Measurements from ENCODE around the gene MFRP. TPM values are rescaled to one million over a fixed set of nuclear protein-coding genes. Genes with fewer than 3 reads are reported as not detected.

The MFRP gene
- total and polyA plus RNA-seq, 7 experiments from 2014 or later: not detected

DNA sequence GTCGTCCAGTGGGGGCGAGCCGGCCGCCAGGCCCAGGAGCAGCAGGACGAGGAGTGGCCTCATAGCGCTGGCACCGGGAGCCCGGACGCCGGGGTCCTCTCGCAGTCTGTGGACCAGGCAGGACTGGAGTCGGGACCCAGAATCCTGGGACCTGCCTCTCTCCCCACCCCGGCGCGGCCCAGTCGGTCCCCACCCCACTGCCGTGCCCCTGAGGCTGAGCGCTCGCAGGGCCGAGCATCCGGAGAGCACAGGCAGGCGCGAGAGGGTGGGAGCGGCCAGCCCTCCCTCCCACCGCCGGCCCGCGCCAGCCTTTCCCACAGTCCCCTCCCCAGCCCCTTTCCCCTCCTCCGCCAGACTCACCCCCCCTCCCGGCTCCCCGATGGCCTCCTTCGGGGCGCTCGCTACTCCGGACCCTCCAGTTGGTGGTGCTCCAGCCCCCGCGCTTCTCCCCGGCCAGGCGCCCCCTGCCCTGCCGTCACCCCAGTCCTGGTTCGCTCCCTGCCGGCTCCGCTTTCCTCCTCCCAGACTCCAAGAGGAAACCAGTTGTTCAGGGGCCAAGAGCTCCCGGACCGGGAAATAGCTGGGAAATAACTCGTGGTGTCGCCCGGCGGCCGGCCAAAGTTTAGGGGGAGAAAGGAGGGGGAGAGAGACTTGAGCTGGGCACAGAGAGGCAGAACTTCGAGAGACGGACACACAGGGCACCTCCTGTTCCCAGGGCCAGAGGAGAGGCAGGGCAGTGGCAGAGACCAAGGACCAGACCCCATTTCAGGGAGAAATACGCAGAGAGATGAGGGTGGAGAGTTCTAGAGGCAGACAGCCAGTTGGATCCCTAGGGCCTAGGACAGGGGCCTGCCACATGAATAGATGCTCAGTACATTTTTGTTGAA is 5.9 kb downstream of the MFRP start, which contains the start of gene C1QTNF5:
C1QTNF5 (minus strand) TSS at position 549 of the 887 bp plus-strand sequence; CDS start at position 63, 486 bp downstream.
- ATAC-seq: no peak
- H3K4me1 Mint-ChIP-seq: peaks cover 10 to 40% (median 30%) of the 10 kb centered on the region in 7 donors
- ChIA-PET CTCF (no interaction called here), POLR2A (interaction anchor here (1.7 kb wide), 1 partner anchor 33 kb away, joined by 3 read pairs; no protein-coding TSS in a partner anchor)
- no peaks in the 10 kb centered on the region for H3K9me3 Mint-ChIP-seq
- no peak for DNase-seq
- peaks cover 4 to 16% of the 10 kb centered on the region in 2 donors for H3K27me3 ChIP-seq (ENCODE audit: control insufficient read depth in 2 of 2, insufficient read depth in 2 of 2, low read length in 2 of 2)
- H3K27me3 Mint-ChIP-seq: peaks cover 31 to 48% (median 34%) of the 10 kb centered on the region in 5 donors
- H3K4me1 ChIP-seq (ENCODE audit: control insufficient read depth in 2 of 2, insufficient read depth in 2 of 2, low read length in 2 of 2): peaks cover 0 to 10% of the 10 kb centered on the region in 2 donors
- peaks cover 0 to 10% (median 0%) of the 10 kb centered on the region in 5 donors for H3K36me3 Mint-ChIP-seq
- H3K9me3 ChIP-seq (ENCODE audit: control insufficient read depth in 2 of 3, low read length in 3 of 3): no peaks in the 10 kb centered on the region
- peaks cover 0 to 11% (median 0%) of the 10 kb centered on the region in 3 experiments for H3K36me3 ChIP-seq (ENCODE audit: control insufficient read depth in 2 of 3, insufficient read depth in 3 of 3, low read length in 3 of 3)
- no peak within 1 kb of the TSS for H3K4me3 ChIP-seq (ENCODE audit: low read length)
- intact Hi-C loops (cut with micrococcal nuclease): no loop called here
- peak within 1 kb of the TSS in 8 of 10 donors; percentile 1 to 75 (median 42) for H3K4me3 Mint-ChIP-seq
- H3K27ac ChIP-seq (ENCODE audit: low read depth, low read length): no peak within 1 kb of the TSS
- peak within 1 kb of the TSS in 1 of 9 donors; percentile 38 for H3K27ac Mint-ChIP-seq

DNA sequence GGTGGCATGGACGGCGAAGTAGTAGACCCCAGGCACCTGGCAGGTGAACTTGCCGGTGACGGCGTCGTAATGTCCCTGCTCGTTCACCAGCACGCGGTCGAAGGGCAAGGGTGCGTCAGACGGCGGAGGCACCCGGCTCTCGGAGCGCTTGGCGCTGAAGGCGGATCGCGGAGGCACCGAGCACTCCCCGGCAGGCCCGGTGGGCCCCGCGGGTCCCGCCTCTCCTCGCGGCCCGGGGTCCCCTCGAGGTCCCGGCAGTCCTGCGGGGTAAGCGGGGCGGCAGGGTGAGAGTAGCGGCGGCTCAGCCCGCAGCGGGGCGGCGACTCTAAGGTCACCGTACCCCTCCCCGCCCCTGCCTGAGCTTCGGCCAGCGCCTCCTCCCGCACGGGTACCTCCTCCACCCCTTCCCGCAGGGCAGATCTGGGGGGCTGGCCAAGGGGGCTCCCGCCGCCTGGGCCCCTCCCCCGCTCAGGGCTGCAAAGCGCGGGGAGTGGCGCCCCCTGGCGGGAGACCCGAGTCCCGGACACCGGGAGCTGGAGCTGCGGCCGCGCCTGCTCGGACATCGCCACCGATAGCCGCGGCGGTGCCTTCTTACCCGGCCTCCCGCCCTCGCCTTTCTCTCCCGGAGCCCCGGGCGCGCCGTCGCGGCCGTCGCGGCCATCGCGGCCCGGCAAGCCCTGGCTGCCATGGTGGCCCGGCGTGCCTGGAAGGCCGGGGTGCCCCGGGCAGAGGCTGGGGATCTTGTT is 6.7 kb downstream of the MFRP start:
- no peak overlapping the region for H3K4me3 ChIP-seq (ENCODE audit: low read length)
- ATAC-seq (peak; percentile 18), DNase-seq (peak in 2 of 9 donors; percentile 39 to 76)
- Mint-ChIP-seq H3K36me3 (peaks cover 0 to 10% (median 0%) of the 10 kb centered on the region in 5 donors), H3K4me3 (peak overlapping the region; percentile 17 to 75 (median 66)), H3K27me3 (peaks cover 31 to 48% (median 34%) of the 10 kb centered on the region in 5 donors), H3K27ac (peak overlapping the region in 1 of 9 donors; percentile 57), H3K4me1 (peaks cover 15 to 48% (median 37%) of the 10 kb centered on the region in 7 donors), H3K9me3 (no peaks in the 10 kb centered on the region)
- ChIA-PET CTCF (interaction anchor here (1.9 kb wide), 1 partner anchor 16 kb away, joined by 10 read pairs; no protein-coding TSS in a partner anchor), POLR2A (interaction anchor here (1.7 kb wide), 1 partner anchor 34 kb away, joined by 3 read pairs; no protein-coding TSS in a partner anchor)
- H3K27ac ChIP-seq (ENCODE audit: low read depth, low read length): no peak overlapping the region
- H3K36me3 ChIP-seq (ENCODE audit: control insufficient read depth in 2 of 3, insufficient read depth in 3 of 3, low read length in 3 of 3): peaks cover 0 to 11% (median 0%) of the 10 kb centered on the region in 3 experiments
- H3K9me3 ChIP-seq (ENCODE audit: control insufficient read depth in 2 of 3, low read length in 3 of 3): no peaks in the 10 kb centered on the region
- peaks cover 7 to 15% of the 10 kb centered on the region in 2 donors for H3K4me1 ChIP-seq (ENCODE audit: control insufficient read depth in 2 of 2, insufficient read depth in 2 of 2, low read length in 2 of 2)
- intact Hi-C loops (cut with micrococcal nuclease): loop anchor here (2.0 to 5.0 kb wide), 2 partner anchors 17 to 132 kb away; partner anchors contain the start of gene CBL (in 1 of the 2)
- peaks cover 4 to 16% of the 10 kb centered on the region in 2 donors for H3K27me3 ChIP-seq (ENCODE audit: control insufficient read depth in 2 of 2, insufficient read depth in 2 of 2, low read length in 2 of 2)

DNA sequence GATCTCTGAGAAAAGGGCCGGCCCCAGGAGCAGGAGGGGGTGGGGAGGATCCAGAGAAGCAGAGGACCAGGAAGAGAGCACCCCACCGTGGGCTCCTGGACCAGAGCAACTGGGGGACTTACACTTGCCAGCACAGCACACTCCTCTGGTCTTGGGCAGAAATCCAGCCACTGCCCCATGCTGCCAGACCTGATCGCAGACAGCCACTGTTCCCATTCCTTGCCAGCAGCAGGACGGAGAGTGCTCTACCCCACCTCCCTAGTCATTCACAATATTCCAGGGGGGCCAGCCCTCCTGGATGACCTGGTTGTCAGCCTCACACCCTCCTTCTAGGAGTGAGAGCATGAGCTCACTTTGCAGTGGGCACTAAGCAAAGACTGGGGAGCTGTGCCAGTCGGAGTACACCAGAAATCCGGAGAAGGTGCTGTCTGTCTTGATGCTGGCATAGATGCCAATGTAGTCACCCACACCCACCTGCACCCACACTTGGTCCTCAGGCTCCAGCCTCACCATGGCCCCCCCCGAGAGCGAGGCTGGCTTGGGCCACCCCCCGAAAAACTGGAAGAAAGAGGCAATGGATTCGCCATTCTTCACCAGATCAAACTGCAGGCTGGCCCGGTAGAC is 7.4 kb downstream of the MFRP start:
- H3K4me3 ChIP-seq (ENCODE audit: low read length): no peak overlapping the region
- H3K27me3 Mint-ChIP-seq: peaks cover 29 to 41% (median 31%) of the 10 kb centered on the region in 5 donors
- peaks cover 0 to 15% (median 0%) of the 10 kb centered on the region in 3 experiments for H3K36me3 ChIP-seq (ENCODE audit: control insufficient read depth in 2 of 3, insufficient read depth in 3 of 3, low read length in 3 of 3)
- H3K4me3 Mint-ChIP-seq: peak overlapping the region; percentile 17 to 75 (median 66)
- H3K4me1 Mint-ChIP-seq: peaks cover 17 to 52% (median 41%) of the 10 kb centered on the region in 7 donors
- H3K36me3 Mint-ChIP-seq: peaks cover 0 to 10% (median 0%) of the 10 kb centered on the region in 5 donors
- H3K9me3 ChIP-seq (ENCODE audit: control insufficient read depth in 2 of 3, low read length in 3 of 3): no peaks in the 10 kb centered on the region
- no peak for ATAC-seq
- ChIA-PET CTCF (interaction anchor here (1.1 to 1.9 kb wide), 6 partner anchors 15 to 133 kb away, joined by 3 to 10 read pairs (median 6); no protein-coding TSS in a partner anchor), POLR2A (interaction anchor here (1.1 to 1.7 kb wide), 2 partner anchors 34 to 272 kb away, joined by 3 to 4 read pairs; no protein-coding TSS in a partner anchor)
- H3K9me3 Mint-ChIP-seq: no peaks in the 10 kb centered on the region
- H3K27ac ChIP-seq (ENCODE audit: low read depth, low read length): no peak overlapping the region
- H3K4me1 ChIP-seq (ENCODE audit: control insufficient read depth in 2 of 2, insufficient read depth in 2 of 2, low read length in 2 of 2): peaks cover 8 to 15% of the 10 kb centered on the region in 2 donors
- peak overlapping the region in 3 of 9 donors; percentile 45 to 82 (median 57) for H3K27ac Mint-ChIP-seq
- DNase-seq: no peak
- intact Hi-C loops (cut with micrococcal nuclease): loop anchor here (1.0 to 5.0 kb wide), 3 partner anchors 18 to 132 kb away; partner anchors contain the start of gene CBL (in 1 of the 2)
- peaks cover 4 to 16% of the 10 kb centered on the region in 2 donors for H3K27me3 ChIP-seq (ENCODE audit: control insufficient read depth in 2 of 2, insufficient read depth in 2 of 2, low read length in 2 of 2)

DNA sequence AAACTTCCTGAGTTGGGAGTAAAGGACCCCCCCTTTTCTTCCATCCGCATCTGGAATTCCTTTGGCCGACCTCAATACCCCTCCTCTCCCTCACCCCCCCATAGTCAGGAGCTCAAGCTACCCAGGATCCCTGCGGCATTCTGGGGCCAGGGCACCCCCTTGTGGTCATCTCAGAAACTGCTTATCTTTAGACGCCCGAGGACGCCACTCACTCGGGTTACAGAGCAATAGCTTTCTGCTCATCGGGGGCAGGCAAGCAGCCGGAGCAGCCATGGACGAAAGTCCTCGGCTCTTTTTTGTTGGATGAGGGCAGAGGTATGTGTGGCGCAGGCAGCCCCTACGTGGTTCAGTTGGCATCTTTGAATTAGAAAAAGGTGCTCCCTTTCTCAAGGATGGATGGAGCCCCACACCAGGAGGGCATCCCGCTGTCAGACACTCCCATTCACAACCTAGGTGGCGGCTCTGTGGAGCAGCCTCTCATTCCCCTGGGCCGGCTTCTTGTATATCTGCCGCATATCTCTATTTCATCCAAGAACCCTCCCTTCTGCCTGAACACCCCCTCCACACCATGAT is 8.1 kb downstream of the MFRP start:
- ATAC-seq (peak; percentile 48), DNase-seq (peak; percentile 51 to 70 (median 63))
- Histone ChIP-seq H3K36me3 (ENCODE audit: control insufficient read depth in 2 of 3, insufficient read depth in 3 of 3, low read length in 3 of 3) (peaks cover 0 to 15% (median 0%) of the 10 kb centered on the region in 3 experiments), H3K4me1 (ENCODE audit: control insufficient read depth in 2 of 2, insufficient read depth in 2 of 2, low read length in 2 of 2) (peaks cover 12 to 15% of the 10 kb centered on the region in 2 donors), H3K27me3 (ENCODE audit: control insufficient read depth in 2 of 2, insufficient read depth in 2 of 2, low read length in 2 of 2) (peaks cover 4 to 16% of the 10 kb centered on the region in 2 donors), H3K27ac (ENCODE audit: low read depth, low read length) (no peak overlapping the region), H3K9me3 (ENCODE audit: control insufficient read depth in 2 of 3, low read length in 3 of 3) (no peaks in the 10 kb centered on the region), H3K4me3 (ENCODE audit: low read length) (no peak overlapping the region)
- POLR2A ChIA-PET: interaction anchor here (0.6 to 1.2 kb wide), 5 partner anchors 132 to 415 kb away, joined by 3 to 4 read pairs (median 3); partner anchors contain the start of gene CBL
- Mint-ChIP-seq H3K36me3 (peaks cover 0 to 10% (median 0%) of the 10 kb centered on the region in 5 donors), H3K4me1 (peaks cover 22 to 59% (median 45%) of the 10 kb centered on the region in 7 donors), H3K27me3 (peaks cover 25 to 36% (median 31%) of the 10 kb centered on the region in 5 donors), H3K4me3 (peak overlapping the region; percentile 27 to 75 (median 60)), H3K27ac (peak overlapping the region in 2 of 9 donors; percentile 47 to 82), H3K9me3 (no peaks in the 10 kb centered on the region)
- CTCF ChIA-PET: interaction anchor here (0.6 to 1.9 kb wide), 18 partner anchors 9 to 277 kb away, joined by 3 to 10 read pairs (median 4); partner anchors contain the start of gene CBL
- intact Hi-C loops (cut with micrococcal nuclease): loop anchor here (1.0 to 5.0 kb wide), 3 partner anchors 17 to 131 kb away; partner anchors contain the start of gene CBL (in 1 of the 2)

DNA sequence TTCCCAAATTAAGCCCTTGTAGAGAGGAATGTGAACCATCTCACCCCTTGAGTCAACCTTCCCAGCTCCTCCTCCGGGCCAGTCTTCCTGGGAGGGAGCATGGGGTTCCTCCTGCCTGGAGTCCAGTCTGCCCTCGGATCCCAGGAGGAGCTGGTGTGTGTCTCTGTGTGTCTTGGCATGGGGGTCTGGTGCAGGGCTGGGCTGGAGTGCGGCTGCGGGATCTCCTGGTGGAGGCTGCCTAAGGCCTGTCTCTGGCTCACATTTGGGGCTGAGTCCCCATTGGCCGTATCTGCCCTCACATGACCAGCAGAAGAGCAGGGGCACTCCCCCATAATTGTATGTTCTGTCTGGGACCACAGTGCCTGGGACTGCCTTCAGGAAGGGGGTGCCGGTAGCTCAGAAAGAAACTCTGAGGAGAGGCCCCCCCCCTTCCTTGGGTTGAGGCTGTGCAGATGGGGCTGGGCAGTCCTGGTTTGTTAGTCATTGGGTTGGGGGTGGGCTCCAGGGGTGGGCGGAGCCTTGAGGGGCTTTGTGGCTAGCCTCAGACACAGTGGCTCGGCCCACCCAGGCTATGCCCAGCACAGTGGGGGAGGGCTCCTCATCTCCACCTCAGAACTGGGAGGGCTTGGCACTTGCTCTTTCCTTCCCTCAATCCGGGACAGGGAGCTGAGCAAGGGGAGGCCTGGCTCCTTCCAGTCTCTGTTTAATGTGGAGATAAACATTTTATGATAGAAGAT is 8.8 kb downstream of the MFRP start:
- intact Hi-C loops (cut with micrococcal nuclease): loop anchor here (1.0 to 5.0 kb wide), 3 partner anchors 16 to 130 kb away; partner anchors contain the start of gene CBL (in 1 of the 2)
- H3K36me3 Mint-ChIP-seq: peaks cover 0 to 10% (median 0%) of the 10 kb centered on the region in 5 donors
- no peak for ATAC-seq
- POLR2A ChIA-PET: interaction anchor here (0.6 to 1.2 kb wide), 5 partner anchors 132 to 400 kb away, joined by 3 to 4 read pairs (median 4); partner anchors contain the start of gene CBL
- DNase-seq: no peak
- H3K4me3 Mint-ChIP-seq: peak overlapping the region in 6 of 10 donors; percentile 19 to 64 (median 50)
- H3K27ac Mint-ChIP-seq: peak overlapping the region in 1 of 9 donors; percentile 33
- Histone ChIP-seq H3K4me1 (ENCODE audit: control insufficient read depth in 2 of 2, insufficient read depth in 2 of 2, low read length in 2 of 2) (peaks cover 12 to 15% of the 10 kb centered on the region in 2 donors), H3K36me3 (ENCODE audit: control insufficient read depth in 2 of 3, insufficient read depth in 3 of 3, low read length in 3 of 3) (peaks cover 0 to 15% (median 0%) of the 10 kb centered on the region in 3 experiments), H3K9me3 (ENCODE audit: control insufficient read depth in 2 of 3, low read length in 3 of 3) (no peaks in the 10 kb centered on the region), H3K27me3 (ENCODE audit: control insufficient read depth in 2 of 2, insufficient read depth in 2 of 2, low read length in 2 of 2) (peaks cover 4 to 16% of the 10 kb centered on the region in 2 donors), H3K4me3 (ENCODE audit: low read length) (no peak overlapping the region), H3K27ac (ENCODE audit: low read depth, low read length) (no peak overlapping the region)
- H3K4me1 Mint-ChIP-seq: peaks cover 22 to 66% (median 47%) of the 10 kb centered on the region in 7 donors
- peaks cover 19 to 29% (median 26%) of the 10 kb centered on the region in 5 donors for H3K27me3 Mint-ChIP-seq
- CTCF ChIA-PET: interaction anchor here (0.5 to 1.9 kb wide), 24 partner anchors 9 to 671 kb away, joined by 3 to 10 read pairs (median 4); partner anchors contain the start of gene CBL
- H3K9me3 Mint-ChIP-seq: no peaks in the 10 kb centered on the region
